Thyroid gland (tissue), 4 donors: ENCODE measurements around the gene ATXN1. TPM values are rescaled to one million over a fixed set of nuclear protein-coding genes. Genes with fewer than 3 reads are reported as not detected.

Experiments used
- DNase-seq, 2 donors: peaks; one replicate each; pipeline ENCODE4 v3.0.0-alpha.2; 2019
- H3K27ac ChIP-seq, 3 donors: fragments of 200-600 bp; sonication (generic); 1 replicate in 2 of 3; 2 replicates in 1 of 3; pipeline ENCODE4 v1.5.1; 2016 to 2019; ENCODE audit warnings: mild to moderate bottlenecking in 1 of 3, moderate library complexity in 1 of 3
- H3K27me3 ChIP-seq: fragments of 200-600 bp; sonication (generic); one replicate; pipeline ENCODE4 v1.5.1; 2019
- H3K36me3 ChIP-seq, 2 donors: fragments of 200-600 bp; sonication (generic); one replicate each; pipeline ENCODE4 v1.5.1; 2016 to 2019
- H3K4me1 ChIP-seq, 2 donors: fragments of 200-600 bp; sonication (generic); one replicate each; pipeline ENCODE4 v1.5.1; 2017 to 2019
- H3K4me3 ChIP-seq, 3 donors: fragments of 200-600 bp; sonication (generic); replicated peaks in 1 of 3; 1 replicate in 2 of 3; 2 replicates in 1 of 3; pipeline ENCODE4 v1.5.1; 2016; ENCODE audit warnings: mild to moderate bottlenecking in 1 of 3
- H3K9me3 ChIP-seq: fragments of 200-600 bp; sonication (generic); one replicate; pipeline ENCODE4 v1.5.1; 2017
- POLR2A ChIP-seq, 2 donors: fragments of 450-650 bp; IDR thresholded peaks; one replicate each; pipeline ENCODE4 v1.6.1; 2017; ENCODE audit warnings: antibody characterized with exemption in 2 of 2, mild to moderate bottlenecking in 2 of 2, moderate library complexity in 1 of 2
- WGBS, 2 donors: methylation state at CpG; one replicate each; pipeline ENCODE4 v1.1.5; 2017; 5-methylcytosine and 5-hydroxymethylcytosine counted together
- intact Hi-C: fragments of 100-400 bp; cut with DNase I; formaldehyde crosslinking; loops from one replicate; pipeline ENCODE4 v1.15.1; 2023
- total RNA-seq, 4 donors: library from RNA; depleted of rRNA; stranded (reverse); fragments of >200 nt; gene quantifications; one replicate each; pipeline ENCODE4 v1.2.3, GENCODE V29; 2016
- TF ChIP-seq, protein P1 (sequence below), 6 experiments: fragments of 200-600 bp in 3 of 6; fragments of 450-650 bp in 3 of 6; sonication (generic) in 3 of 6; IDR thresholded peaks; one replicate each; pipeline ENCODE4 v1.5.1; 2016 to 2019; ENCODE audit warnings: antibody characterized with exemption in 6 of 6, mild to moderate bottlenecking in 2 of 6, inconsistent platforms in 1 of 6, moderate library complexity in 1 of 6

Gene ATXN1
- total RNA-seq, 4 donors from 2014 or later = 62.1 to 88.1 (median 83.0) TPM

DNA sequence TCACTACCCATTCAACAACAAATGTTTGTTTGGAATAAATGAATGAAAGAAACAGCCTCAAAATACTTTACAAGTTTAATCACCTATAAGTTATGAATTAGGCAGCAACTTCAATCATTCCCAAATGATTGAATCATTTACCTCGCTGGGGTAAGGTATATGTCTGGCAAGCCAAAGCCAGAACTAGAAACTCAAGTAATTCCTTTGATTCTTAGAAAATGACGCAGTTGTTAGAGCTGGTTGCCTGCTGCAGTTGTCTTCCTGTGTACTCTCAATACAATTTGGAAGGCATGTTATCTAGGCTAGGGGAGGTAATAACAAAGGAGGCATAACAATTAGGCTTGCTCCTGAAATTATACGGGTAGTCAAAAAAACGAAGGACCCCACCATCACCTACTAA, 160.6 kb downstream of the ATXN1 start:
- DNase-seq = no peak
- Histone ChIP-seq H3K27ac (no peak overlapping the region), H3K27me3 (no peaks in the 10 kb centered on the region), H3K9me3 (no peaks in the 10 kb centered on the region), H3K4me3 (no peak overlapping the region), H3K4me1 (no peaks in the 10 kb centered on the region), H3K36me3 (no peaks in the 10 kb centered on the region)
- WGBS, 2 donors = 94 to 97% methylated on average over 4 of the region's 4 CpGs
- intact Hi-C loops = no loop called here
- TF ChIP-seq, protein P1, sequence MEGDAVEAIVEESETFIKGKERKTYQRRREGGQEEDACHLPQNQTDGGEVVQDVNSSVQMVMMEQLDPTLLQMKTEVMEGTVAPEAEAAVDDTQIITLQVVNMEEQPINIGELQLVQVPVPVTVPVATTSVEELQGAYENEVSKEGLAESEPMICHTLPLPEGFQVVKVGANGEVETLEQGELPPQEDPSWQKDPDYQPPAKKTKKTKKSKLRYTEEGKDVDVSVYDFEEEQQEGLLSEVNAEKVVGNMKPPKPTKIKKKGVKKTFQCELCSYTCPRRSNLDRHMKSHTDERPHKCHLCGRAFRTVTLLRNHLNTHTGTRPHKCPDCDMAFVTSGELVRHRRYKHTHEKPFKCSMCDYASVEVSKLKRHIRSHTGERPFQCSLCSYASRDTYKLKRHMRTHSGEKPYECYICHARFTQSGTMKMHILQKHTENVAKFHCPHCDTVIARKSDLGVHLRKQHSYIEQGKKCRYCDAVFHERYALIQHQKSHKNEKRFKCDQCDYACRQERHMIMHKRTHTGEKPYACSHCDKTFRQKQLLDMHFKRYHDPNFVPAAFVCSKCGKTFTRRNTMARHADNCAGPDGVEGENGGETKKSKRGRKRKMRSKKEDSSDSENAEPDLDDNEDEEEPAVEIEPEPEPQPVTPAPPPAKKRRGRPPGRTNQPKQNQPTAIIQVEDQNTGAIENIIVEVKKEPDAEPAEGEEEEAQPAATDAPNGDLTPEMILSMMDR (IDR thresholded peaks at IDR 0.05) = no peak
- TF ChIP-seq POLR2A (IDR thresholded peaks at IDR 0.05) = no peak

DNA sequence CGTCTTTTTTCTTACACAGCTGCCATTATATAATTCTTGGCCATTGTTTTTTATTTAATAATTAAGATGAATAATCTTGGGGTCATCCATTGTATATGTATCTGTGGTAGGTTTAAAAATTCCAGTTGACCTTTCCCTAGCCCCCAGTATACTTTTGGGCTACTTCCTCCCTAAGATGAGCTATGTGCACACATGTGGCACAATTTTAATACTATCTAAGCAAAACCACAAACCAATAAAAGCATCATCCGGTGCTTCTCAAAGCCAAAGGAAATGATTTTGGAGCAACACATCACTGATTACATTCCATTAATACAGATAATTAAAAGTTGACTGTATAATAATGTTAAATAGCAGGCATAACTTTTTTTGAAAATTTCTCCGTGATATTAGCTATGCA, 161.2 kb downstream of the ATXN1 start:
- TF ChIP-seq, protein P1 (IDR thresholded peaks at IDR 0.05) = no peak
- TF ChIP-seq POLR2A (IDR thresholded peaks at IDR 0.05) = no peak
- 94 to 95% methylated on average over 3 of the region's 3 CpGs for WGBS, 2 donors
- intact Hi-C loops = no loop called here

DNA sequence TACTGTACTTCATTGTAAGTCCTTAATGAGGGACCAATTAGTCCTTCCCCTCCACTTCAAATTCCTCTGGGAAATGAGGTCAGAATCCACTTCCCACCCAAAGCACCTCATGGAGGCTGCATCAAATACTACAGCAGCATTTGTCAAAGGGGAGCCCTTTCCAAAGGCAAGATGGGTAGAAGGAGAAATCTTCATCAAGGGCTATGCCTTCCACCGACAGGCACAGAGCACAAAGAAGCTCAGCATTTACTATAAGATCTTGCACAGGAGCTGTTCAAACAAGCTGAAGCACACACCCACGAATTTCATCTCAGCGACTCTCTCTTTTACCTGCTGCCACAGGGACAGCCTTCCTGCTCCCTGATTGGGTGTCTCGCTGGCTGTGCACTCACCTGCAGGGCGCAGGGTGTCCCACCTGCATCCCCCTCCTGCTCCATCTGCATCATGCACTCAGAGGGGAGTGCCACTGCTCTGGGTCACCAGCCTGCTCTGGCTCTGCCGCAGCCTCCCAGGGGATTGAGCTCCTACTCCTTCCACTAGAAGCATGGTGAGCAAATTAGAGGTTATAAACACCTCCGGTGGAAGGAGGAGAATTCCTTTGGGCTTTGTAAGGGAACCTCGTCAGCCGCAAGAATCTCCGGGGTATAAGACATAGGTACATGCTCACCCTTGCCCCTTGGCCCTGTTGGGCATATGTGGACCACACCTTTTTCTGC, 164.5 kb downstream of the ATXN1 start:
- intact Hi-C loops = no loop called here
- Histone ChIP-seq H3K4me1 (no peaks in the 10 kb centered on the region), H3K4me3 (no peak overlapping the region), H3K9me3 (no peaks in the 10 kb centered on the region), H3K27me3 (no peaks in the 10 kb centered on the region), H3K27ac (no peak overlapping the region), H3K36me3 (no peaks in the 10 kb centered on the region)
- WGBS, 2 donors = 87 to 88% methylated on average over 10 of the region's 10 CpGs
- TF ChIP-seq, protein P1 (IDR thresholded peaks at IDR 0.05) = no peak
- TF ChIP-seq POLR2A (IDR thresholded peaks at IDR 0.05) = no peak
- no peak for DNase-seq

More for the DNA sequence above, 161.2 kb downstream of the ATXN1 start:
- Histone ChIP-seq H3K4me3 (no peak overlapping the region), H3K27me3 (no peaks in the 10 kb centered on the region), H3K36me3 (no peaks in the 10 kb centered on the region), H3K9me3 (no peaks in the 10 kb centered on the region), H3K4me1 (no peaks in the 10 kb centered on the region), H3K27ac (no peak overlapping the region)
- DNase-seq = no peak

DNA sequence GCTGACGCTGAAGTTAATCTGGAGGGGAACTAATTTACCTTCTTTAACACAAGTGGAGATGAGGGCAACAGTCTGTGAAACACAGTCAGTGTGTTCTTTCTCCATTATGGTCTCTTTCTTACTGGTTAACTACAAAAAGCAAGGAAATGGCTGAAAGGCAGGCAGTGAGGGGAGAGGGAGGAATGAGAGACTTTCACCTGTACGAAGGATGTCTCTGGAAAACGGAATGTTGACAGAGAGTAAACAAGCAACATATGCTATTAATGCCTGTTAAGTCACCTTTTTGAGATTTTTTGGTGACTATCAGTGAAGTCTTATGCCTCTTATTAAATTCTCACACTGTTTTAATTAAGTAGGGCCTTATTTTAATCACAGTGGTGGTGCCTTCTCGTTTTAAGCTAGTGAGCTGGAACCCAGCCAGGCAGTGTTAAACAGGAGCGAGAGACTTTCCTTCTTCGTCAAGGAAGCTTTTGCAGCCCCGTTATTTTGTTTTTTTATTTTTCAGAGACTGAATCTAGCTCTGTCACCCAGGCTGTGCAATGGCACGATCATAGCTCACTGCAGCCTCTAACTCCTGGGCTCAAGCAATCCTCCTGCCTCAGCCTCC, 165.6 kb downstream of the ATXN1 start:
- H3K4me1 ChIP-seq = no peaks in the 10 kb centered on the region
- H3K27me3 ChIP-seq = no peaks in the 10 kb centered on the region
- H3K4me3 ChIP-seq = no peak overlapping the region
- H3K9me3 ChIP-seq = no peaks in the 10 kb centered on the region
- H3K36me3 ChIP-seq = no peaks in the 10 kb centered on the region
- WGBS, 2 donors = 75 to 82% methylated on average over 8 of the region's 8 CpGs
- intact Hi-C loops = no loop called here
- H3K27ac ChIP-seq = no peak overlapping the region
- no peak for TF ChIP-seq POLR2A (IDR thresholded peaks at IDR 0.05)
- TF ChIP-seq, protein P1 (IDR thresholded peaks at IDR 0.05) = no peak
- peak in 1 of 2 donors; percentile 14 for DNase-seq

DNA sequence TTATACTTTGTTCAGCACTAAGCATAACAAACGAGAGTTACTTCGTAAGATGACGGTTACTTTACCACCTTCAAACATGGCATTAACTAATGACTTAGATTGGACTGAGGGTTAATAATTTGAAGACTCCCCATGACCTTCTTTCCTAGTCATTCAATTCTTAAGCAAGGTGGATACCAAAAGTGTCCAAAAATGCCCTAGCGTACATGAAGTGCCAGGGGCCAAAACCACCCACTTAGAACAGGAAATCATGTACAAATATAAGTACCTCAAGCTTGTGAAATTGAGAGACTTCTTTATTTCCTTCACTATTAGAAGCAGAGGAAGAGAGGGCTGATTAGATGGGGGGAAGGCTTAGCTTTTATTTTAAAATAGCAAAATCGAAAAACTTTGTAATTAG, 166.4 kb downstream of the ATXN1 start:
- intact Hi-C loops = no loop called here

More for the DNA sequence above, 166.4 kb downstream of the ATXN1 start:
- H3K4me1 ChIP-seq = no peaks in the 10 kb centered on the region
- no peaks in the 10 kb centered on the region for H3K9me3 ChIP-seq
- no peak overlapping the region for H3K27ac ChIP-seq
- no peak for DNase-seq
- no peaks in the 10 kb centered on the region for H3K27me3 ChIP-seq
- H3K36me3 ChIP-seq = no peaks in the 10 kb centered on the region
- TF ChIP-seq, protein P1 (IDR thresholded peaks at IDR 0.05) = no peak
- TF ChIP-seq POLR2A (IDR thresholded peaks at IDR 0.05) = no peak
- 92 to 94% methylated on average over 5 of the region's 5 CpGs for WGBS, 2 donors
- no peak overlapping the region for H3K4me3 ChIP-seq
